SU-DHL-6 (cell line): ENCODE measurements around the gene CNTD1.

Source experiments
- EZH2phosphoT487 ChIP-seq: fragments of 200-600 bp; sonication (generic), shearing (Covaris generic); conservative IDR thresholded peaks from 2 replicates; pipeline ENCODE4 v1.6.1; 2018; ENCODE audit warnings: mild to moderate bottlenecking, antibody characterized with exemption, low read length, moderate library complexity, mixed read lengths
- TF ChIP-seq, protein P1 (sequence below): fragments of 200-600 bp; sonication (generic); IDR thresholded peaks from one replicate; pipeline ENCODE4 v1.5.1; 2017; ENCODE audit warnings: antibody characterized with exemption, mild to moderate bottlenecking, low read length, moderate library complexity; ENCODE audit not compliant: insufficient read depth, poor library complexity, severe bottlenecking

DNA sequence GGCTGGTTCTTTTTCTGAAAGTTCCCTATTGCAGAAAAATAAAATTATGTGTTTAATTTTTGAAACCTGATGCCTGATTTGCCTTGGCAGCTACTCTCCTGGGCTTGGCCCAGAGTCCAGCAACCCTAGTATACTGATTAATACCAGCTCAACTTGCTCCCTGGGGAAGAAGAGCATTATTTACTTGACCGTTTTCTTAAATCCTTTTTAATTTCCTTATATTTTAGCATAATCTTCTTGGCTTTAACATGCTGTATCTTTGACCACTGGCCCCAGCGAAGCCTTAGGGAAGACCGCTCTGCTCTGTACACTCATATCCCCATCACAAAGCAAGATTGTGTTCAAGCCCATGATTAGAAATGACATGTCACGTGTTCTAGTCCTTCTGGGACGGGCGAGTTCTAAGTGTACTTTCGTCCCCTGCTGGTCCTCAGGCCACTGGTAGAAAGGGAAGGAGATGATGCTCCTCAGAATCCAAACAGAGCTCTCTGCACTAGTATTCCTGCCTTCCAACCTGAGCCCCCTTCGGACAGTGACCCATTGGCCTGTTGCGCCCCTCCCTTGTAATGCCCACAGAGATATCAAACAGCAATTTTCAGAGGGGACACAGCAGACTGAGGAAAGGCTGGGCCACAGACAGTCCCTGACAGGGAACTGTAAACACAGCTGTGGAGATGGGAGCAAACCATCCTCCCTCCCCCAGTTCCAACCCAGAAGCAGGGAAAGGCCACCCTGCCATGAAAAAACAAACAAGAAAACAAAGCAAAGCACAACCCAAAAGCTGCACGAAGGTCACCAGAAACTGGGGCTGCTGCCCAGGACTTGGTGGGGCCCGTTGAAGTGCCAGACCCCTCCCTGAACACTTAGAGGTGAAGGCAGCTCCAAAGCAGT, 49.5 kb upstream of the CNTD1 start:
- TF ChIP-seq, protein P1, sequence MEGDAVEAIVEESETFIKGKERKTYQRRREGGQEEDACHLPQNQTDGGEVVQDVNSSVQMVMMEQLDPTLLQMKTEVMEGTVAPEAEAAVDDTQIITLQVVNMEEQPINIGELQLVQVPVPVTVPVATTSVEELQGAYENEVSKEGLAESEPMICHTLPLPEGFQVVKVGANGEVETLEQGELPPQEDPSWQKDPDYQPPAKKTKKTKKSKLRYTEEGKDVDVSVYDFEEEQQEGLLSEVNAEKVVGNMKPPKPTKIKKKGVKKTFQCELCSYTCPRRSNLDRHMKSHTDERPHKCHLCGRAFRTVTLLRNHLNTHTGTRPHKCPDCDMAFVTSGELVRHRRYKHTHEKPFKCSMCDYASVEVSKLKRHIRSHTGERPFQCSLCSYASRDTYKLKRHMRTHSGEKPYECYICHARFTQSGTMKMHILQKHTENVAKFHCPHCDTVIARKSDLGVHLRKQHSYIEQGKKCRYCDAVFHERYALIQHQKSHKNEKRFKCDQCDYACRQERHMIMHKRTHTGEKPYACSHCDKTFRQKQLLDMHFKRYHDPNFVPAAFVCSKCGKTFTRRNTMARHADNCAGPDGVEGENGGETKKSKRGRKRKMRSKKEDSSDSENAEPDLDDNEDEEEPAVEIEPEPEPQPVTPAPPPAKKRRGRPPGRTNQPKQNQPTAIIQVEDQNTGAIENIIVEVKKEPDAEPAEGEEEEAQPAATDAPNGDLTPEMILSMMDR: no peak
- TF ChIP-seq EZH2phosphoT487: no peak
